GM21737 (cell line): ENCODE measurements around the gene JAK1.

ENCODE experiments used
- ATAC-seq: cut with Tn5 transposase; IDR thresholded peaks from one replicate; pipeline ENCODE4 v1.9.1; 2021; ENCODE audit warnings: mild to moderate bottlenecking, moderate library complexity; ENCODE audit not compliant: unreplicated experiment

The JAK1 gene

DNA sequence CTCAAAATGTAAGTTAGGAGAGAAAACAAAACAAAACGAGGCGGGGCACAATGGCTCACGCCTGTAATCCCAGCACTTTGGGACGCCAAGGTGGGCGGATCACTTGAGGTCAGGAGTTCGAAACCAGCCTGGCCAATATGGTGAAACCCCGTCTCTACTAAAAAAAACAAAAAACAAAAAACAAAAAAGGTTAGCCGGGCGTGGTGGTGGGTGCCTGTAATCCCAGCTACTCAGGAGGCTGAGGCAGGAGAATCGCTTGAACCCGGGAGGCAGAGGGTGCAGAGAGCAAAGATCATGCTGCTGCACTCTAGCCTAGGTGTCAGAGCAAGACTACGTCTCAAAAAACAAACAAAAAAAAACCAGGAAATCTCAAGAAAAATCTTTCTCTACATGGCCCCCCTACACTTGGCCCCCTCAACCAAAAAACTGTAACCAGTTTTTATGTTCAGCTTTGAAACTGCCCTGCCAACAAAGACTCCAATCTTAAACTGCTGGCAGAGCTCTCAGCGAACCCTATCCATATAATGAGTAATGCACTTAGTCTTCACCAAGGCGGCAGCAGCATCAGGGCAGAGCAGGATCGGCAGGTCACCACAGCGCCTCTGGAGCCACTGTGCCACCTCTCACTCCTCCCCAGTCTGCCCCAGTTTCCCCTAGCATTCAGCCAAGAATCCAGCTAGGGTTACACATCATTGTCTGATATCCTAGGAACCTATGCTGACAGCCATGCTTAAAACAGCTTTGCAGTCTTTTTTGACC is 71.7 kb downstream of the JAK1 start:
- ATAC-seq = no peak

DNA sequence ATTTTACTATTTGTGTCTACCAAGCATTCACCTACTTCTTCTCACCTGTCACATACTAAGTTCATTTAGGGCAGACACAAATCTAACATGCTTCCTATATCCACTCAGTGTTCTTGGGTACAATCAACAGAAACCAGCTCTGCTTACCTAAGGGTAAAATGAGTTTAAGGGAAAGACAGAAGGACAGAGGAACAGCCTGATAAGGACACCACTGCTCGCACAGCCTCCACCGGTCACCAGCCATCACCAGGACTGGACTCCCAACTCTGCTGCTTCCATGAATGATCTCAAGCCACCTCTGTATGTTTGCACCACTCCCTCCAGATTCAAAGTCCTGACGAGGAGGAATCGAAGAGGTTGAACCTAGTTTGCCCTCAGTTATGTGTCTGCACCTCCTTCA is 72.4 kb downstream of the JAK1 start:
- ATAC-seq = no peak

DNA sequence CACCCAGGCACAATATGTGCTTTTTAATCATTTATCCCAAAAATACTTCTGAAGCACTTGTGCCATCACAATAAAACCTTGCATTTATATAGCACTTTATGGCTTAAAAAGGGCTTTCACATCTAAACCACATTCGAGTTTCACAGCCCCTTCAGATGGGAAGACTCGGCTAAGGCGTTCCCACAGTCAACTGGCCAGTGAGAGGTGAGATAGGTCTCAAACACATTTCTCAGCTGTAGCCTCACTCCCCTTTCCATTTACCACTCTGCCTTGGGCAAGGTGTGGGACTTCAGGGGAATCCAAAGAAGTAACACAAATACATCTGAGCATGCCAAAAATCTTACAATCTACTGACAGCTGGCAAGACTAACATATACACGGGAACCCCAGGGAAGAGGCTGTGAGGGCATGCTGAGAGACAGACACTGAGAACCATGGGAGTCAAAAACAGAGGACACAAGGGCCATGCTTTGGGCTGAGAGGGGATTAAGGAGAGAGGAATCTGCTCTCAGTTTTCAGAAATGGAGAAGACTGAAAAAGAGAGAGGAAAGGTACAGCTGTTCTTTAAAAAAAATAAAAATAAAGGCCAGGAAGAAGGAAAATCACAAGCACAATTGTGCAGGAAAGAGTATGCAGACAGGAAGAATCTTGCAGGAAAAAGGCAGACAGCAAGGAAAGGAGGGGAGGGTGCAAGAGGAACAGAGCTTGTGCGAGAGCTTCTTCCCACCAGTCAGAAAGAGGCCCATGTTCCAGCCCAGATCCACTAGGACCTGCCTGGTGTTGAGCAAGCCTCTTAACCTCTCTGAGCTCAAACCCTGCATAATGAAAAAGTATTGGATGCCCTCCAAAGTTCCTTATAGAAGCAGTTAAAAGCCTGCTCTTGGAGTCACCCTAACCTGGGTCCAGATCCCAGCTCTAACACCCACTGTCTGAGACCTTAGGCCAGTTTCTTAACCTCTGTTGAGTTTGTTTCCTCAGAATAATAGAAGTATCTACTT is 73.5 kb downstream of the JAK1 start:
- ATAC-seq = no peak

DNA sequence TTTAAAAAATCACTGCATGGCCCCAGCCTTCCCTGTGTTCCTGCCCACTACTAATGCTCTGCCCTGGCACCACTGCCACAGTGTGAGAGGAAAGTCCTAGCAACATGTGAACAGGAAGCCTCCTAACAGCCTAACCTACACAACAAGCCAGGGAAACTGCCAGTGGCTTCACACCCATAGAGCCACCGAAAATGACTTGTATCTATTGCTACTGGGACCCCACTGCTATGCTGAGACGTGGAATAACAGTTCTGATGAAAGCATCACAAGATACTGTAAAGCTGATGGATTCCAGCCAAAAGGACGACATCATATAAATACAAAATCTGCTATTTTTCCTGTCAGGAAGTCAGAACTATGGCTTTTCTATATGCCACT is 74.9 kb downstream of the JAK1 start:
- no peak for ATAC-seq

DNA sequence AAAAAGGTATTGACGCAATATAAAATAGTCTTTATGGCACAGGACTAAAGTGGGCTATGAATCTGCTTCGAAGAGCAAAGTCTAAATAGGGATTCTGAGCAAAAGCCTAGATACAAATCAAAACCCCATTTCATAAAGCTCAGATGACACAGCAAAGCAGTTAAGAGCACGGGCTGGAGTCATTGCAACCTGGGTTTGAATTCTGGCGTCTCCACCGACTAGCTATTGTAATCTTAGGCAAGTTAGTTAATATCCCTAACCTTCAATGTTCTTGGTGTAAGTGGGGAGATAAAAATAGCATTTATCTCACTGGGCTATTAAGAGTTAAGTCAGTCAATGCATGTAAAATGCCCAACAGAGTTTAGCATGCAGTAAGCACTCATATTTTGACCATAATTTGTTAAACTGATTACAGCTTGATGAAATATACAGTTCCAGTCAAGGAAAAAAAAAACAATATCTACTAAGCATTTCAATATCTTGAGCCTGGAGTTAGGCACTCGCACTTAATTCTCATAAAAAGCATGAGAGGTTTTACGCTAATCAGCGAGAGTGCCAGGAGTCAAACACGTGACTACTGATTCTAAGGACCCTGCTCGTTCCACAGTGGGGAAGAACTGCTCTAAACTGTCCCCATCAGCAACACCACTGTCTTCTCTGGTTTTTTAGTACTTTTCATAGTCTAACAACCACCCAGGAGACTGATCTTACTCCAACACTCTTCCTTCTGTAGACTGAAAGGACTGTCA is 75.5 kb downstream of the JAK1 start:
- no peak for ATAC-seq

DNA sequence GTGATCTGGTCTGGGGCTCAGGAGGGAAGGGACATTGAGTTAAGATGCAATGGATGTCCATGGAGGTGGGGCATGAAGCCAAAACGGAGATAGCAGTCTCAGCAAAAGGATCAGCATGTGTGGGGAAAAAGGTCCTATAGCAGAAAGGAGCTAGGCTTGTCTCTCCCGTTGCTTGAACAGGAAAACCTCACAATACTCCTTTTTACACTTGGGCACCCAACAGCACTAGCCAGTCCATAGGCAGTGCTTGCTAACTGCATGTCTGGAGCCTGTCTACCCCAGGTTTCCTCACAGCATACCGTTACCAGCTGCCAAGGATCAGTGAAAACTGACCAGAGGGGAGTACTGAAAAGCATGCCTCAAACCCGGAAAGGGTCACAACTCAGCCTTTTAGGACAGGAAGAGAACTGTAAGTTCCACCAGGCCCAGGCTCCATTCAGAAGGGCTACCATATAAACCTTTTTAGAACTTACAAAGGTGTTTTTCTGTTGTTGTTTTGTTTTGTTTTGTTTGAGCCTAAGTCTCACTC is 78.6 kb downstream of the JAK1 start:
- no peak for ATAC-seq

DNA sequence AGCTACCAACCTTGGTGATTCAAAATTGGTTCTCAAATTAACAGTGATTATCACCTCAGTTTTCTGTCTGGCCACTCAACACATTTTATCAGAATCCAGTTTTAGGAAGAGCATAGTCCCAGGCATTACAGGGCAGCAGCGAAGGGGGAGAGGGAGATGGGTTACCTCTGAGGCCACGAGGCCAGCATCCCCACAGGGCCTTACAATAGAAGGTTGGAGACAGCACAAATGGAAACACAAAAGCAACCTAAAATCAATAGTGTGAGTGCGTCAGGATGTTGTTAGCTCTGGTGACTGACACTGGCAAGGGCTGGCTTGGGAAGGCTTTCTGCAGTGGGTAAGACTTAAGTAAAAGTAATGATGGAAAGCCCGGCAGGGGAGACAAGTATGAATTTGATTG is 79.5 kb downstream of the JAK1 start:
- ATAC-seq = no peak

DNA sequence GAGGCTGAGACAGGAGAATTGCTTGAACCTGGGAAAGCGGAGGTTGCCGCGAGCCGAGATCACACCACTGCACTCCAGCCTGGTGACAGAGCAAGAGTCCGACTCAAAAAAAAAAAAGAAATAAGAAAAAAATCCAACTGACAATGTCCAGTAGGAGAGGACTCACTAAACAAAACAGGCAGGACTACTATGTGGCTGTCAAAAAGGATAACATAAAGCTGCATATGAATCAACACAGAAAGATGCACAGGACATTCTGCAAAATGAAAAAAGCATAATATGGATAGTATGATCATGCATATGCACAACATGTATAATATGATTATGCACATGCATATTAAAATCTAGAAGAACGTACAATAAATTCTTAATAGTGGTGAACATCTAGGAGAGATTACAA is 80.7 kb downstream of the JAK1 start:
- no peak for ATAC-seq

DNA sequence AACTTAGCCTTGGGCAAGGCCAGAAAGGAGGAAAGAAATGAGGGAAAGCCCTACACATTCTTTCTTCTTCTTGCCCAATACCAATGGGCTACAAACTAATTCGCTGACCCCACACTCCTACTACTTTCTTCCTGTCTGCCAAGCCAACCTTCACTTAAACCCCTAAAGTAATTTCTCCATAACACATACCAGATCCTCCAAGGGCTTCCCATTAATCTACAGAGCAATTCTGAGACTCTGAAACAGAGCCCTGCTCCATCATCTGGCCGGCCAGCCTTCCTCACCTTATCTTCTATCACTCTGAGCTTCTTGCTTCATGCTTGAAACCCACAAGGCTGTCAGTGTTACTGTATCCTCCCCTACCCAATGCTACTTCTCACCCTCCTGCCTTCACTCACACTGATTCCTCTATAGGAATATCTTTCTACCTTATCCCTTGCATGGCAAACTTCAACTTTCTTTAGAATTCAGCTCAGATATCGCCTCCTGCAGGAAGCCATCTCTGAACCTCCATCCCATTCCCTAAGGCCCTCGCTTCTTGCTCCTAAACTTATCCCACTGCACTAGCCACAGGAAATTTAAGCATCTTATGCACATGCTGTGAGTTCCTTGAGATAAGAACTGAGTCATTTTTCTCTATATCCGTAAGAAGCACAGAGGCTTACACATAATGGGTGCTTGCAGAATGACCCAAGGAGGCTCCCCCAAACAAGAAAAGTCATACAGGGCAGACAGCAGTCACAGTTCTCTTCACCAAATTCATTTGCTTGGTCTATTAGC is 81.9 kb downstream of the JAK1 start:
- no peak for ATAC-seq

DNA sequence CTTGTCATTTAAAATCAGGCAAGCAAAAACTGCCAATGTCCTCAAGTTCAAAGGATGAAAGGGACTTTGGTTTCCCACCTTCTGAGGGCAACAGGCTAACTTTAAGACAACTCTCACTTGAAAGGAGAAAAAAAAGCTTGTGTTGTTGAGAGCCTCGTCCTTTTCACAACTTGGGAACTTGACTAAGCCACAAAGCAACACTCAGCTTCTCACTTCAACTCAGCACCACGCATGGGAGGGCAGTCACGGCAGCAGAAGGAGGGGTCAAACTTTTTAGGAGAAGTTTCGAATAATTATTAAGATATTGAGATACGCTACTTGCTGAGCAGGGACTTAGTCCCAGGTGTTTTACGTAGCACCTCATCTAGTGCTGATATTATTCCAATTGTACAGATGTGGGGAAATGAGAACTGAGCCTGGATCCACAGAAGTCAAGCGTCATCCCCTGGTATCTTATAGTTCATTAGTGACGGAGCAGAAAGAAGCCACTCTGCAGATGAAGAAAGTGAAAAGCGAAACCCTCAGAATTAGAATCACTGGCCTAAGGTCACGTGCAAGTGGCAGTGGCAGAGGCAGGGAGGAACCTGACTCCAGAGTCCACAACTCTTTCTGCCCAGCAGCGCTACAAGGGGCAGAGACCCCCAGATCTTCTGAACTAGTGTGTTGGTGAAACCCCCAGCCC is 83.6 kb downstream of the JAK1 start:
- peak; percentile 87 for ATAC-seq

DNA sequence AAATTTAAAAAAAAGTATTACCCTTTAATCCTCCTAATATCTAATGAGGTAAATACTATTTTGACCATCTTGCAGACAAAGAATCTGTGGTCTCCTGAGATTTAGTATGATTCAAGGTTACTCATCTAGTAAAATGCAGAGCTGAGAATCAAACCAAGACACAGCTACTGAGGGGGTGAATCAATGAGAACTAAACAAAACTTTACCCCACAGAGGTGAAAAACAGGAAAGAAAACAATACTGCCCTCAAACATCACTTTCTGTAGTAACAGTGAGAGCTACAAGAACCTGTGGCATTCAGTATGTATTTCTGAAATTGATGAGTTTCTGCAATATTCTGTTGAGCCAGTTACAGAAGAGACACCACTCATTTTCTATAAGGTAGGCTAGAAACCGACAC is 85.1 kb downstream of the JAK1 start:
- no peak for ATAC-seq

DNA sequence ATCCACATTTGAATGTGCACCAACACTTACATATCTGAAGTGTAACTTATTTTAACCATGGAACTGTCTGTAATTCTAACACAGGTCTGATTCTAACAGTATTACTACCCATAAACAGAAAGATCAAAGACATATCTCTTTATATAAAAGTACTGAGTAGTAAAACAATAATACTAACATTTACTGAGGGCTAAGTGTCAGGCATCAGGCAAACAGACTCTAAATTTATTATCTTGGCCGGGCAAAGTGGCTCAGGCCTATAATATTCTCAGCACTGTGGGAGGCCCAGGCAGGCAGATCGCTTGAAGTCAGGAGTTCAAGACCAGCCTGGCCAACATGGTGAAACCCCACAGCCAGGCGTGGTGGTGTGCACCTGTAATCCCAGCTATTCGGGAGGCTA is 85.9 kb downstream of the JAK1 start:
- ATAC-seq = no peak

DNA sequence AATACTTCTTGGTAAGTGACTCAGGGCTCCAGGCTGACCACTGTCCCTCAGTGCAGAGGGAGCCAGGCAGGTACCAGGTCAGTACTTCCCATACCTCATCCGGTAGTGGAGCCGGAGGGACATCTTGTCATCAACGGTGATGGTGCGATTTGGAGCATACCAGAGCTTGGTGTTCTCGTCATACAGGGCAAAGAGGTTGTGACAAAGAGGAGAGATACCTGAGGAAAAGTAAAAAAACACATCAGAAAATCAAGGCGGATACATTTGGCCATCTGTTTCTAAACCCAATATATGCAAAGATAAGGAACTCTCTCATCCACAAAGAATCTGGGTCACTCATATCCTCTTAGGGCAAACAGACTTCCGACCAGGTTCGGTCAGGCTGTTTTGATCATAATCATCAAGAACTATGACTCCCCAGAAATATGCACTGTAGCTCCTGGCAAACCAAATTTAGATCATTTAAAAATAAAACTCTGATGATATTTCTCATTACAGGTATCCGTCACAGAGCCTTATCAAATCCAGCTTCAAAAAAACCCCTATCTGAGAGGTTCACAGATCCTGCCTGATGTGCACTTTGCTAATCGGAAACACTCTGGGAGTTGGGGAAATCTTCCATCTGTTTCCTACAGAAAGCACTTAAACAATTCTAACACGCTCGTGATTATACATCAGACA is 87.3 kb downstream of the JAK1 start:
- ATAC-seq = no peak

DNA sequence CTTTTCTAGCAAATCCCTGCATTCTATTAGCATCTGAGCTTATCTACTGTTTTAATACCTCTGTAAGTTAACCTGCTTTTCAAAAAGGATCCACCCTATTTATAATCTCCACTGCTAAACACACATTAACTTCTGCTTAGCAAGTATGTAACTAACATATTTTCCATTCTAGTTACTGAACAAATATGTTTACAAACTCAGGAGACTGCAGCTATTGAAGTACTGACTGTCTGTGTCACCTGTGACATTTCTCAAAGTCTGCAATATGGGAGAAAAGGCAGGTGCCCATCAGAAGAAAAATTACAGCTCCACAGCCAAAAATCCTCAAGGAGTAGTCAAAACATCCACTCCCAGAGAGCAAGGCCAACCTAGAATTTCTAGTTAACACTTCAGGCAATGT is 88.3 kb downstream of the JAK1 start:
- ATAC-seq = no peak

DNA sequence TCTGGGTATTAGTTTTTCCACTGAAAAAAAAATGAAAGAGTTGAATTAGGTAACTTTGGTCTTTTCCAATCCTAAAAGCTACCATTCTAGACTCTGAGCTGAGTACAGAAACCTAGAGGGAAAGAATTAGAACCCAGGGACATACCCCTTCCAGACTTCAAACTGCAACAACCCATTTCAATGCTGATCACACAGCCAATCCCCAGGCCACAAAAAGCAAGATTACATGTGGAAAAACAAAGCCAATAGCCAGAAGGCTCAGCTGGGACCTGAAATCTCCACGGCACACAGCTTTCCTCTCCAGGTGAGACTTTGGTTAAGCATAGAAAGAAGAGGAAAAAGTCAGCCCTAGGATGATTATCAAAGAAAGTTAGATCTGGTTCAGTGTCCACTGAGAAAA is 88.8 kb downstream of the JAK1 start:
- ATAC-seq = no peak

DNA sequence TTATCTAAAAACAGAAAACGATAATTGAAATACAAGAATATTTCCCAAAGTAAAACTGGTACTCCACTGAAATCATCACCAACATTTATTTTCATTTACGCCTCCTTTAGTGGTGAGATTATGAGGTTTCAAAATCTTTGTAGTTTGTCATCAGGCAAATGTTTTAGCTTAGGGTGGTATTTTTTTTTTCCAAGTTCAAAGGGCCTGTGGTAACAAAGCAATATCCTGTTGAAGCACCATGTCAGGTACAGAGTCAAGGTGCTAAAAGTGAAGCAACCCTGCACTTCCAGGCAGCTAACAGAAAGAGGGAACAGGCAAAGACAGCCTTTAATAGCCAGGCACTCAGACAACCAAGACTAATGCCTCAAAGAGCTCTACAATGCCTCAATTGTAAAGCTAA is 89.2 kb downstream of the JAK1 start:
- no peak for ATAC-seq

DNA sequence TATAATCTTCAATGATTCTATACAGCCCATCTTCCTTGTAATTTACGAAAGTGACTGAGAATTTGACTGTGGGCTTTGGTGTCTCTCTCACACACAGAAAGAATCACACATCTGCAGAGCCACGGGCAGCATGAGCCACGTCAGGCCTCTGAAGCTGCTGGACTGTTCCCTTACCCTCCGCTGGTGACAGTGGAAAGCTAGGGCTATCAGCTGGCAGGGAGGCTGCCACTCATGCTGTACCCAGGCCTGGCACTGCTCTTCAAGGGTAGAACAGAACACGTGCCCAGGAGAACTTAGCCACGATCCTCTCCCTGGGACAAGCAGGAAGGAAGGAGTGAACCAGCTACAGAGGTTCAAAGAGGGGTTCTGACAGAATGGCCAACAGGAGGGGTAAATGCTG is 90.7 kb downstream of the JAK1 start:
- no peak for ATAC-seq

DNA sequence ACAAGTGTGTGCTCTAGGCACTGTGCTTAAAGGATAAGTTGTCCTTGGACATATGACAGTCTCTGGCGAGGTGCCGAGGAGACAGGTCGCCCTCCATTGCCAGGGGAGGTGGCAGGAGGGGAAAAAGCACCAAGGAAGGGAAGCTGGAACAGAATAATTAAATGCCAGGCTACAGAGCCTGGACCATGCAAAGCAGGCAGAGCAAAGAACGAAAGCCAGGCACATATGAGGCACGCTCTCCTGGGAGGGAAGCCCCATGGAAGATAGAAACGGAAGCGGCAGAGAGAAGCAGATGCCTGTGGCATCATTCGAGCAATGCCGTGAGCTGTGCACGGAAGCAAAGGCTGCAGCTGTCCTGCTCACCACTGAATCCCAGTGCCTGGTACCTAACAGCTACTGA is 91.2 kb downstream of the JAK1 start:
- no peak for ATAC-seq

DNA sequence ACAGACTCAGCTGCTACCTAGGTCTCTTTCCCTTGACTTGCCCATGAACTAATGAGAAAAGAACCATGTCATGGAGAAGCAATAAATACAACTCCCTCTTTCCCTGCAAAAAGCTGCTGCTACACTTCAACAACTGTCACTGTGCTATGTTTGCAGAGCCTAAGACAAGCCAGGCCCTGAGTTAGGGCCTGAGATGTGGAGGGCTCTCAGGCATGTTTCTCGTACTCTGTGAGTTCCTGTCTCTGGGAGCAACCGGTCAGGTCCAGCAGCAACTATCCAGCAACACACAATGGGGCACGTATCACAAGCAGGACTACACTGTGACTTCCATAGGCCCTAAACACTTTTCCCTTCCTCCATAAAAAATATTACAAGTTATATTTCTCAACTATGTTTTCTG is 91.7 kb downstream of the JAK1 start:
- no peak for ATAC-seq
